GM18951 (cell line): ENCODE results near the gene ARHGAP20.

Experiments used
- POLR2A ChIP-seq: IDR thresholded peaks from 4 replicates; pipeline ENCODE4 v1.6.1; 2011; ENCODE audit warnings: mild to moderate bottlenecking; ENCODE audit not compliant: insufficient read length, insufficient read depth; ENCODE audit errors: extremely low read depth
- in situ Hi-C: fragments of 300-500 bp; cut with MboI; formaldehyde crosslinking; loops from one replicate; pipeline ENCODE4 v1.12.0; 2022; ENCODE audit warnings: low sequenced_read_pairs, mixed read lengths, inconsistent platforms; ENCODE audit not compliant: unreplicated experiment

The ARHGAP20 gene

DNA sequence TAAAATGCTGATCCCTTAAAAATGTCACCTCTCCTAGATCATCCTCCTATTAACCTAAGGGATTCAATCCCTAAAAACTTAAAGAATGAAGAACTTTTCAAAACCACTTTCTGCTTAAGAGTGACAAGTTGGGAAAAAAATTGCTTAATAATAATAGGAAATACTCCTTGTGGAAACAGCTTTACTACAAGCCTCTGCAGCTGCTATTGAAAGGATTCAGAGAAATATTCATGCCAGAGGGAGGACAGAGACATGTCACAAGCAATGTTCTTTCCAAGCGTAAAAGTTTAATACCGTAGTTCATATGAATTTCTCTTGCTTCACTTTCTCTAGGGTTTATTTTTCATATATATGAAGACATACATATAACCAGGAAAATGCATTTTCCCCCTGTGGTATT, 98.2 kb downstream of the ARHGAP20 start:
- in situ Hi-C loops: no loop called here
- TF ChIP-seq POLR2A: no peak

DNA sequence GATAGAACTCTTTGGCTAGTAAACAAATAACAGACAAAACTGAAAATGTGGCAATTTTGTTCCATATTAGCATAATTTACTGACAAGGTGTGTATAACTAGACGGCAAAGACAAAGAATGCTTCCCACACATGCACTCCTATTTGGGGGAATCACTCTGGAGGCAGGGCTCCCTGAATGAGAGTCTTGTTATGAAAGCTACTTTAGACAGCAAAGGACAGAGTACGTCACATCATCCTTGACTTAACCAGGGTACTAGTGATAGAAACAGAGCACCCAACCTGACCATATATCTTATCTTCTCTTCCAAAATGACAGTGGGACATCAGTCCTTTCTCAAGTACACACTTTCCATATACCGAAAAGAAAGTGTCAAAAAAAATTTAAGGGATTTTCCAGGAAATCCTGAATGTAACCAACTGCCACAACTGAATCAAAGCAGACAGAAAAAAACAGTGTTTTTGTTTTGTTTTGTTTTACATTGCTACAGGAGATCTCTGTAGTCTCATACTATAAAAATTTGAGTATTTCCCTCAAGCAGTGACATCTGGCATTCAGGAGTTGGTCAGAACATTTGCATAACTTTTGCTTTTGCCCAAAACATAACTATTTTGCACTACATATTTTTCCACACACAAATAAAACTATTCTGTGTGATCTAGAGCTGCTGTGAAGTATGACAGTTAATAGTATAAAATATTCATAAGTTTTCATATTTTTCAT, 98.9 kb downstream of the ARHGAP20 start:
- no peak for TF ChIP-seq POLR2A
- in situ Hi-C loops: no loop called here

DNA sequence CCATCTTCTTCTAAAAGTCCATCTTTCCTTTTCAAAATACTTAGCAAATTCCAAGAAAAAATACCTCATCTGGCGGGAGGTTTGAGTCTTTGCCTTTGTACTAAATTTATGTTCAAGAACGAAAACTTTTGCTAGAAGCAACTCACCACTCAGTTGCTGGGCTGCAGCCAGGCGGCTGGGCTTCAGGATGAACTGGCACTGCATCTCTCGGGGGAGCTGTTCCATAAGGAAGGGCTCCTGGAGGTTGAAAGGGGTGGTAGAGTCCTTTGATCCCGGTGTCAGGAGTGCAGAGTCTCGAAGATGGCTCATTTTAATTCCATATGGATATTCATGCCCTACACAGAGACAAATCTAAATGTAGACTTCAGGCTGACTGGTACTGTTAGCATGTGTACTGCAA, 105.8 kb downstream of the ARHGAP20 start:
- in situ Hi-C loops: no loop called here

DNA sequence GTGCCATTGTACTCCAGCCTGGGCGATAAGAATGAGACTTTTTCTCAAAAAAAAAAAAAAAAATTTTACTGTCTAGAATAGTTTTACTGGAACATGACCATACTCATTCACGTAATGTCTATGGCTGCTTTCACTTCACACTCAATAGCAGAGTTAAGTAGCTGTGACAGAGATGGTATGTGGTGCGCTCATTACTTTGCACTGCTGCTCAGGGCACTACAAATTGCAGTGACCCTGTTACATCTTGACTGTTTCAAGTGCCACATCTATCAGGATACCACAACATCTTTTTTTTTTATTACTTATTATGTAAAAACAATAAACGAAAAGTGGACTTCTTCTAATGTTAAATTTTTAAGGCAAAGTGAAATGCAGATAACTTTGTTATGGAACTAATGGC, 110.3 kb downstream of the ARHGAP20 start:
- no peak for TF ChIP-seq POLR2A
- in situ Hi-C loops: no loop called here

More for the DNA sequence above, 105.8 kb downstream of the ARHGAP20 start:
- TF ChIP-seq POLR2A: no peak

DNA sequence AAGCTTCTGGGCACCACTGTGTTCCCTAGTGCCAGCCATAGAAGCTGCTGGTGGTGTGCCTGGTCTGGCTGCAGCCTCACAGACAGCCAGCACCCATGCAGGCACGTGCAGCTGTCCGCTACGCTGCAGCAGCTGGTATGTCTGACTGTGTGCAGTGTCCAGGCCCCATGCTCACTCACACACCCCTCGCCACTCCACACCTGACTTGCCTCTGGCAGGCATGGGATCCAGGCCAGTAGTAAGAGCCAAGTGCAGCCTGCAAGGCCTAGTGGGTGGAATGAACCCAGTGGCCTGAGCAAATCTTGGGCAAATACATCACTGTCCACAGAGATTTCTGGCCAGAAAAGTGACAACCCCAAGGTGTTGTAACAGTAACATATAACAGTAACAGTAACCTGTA, 111.9 kb downstream of the ARHGAP20 start:
- in situ Hi-C loops: no loop called here
- TF ChIP-seq POLR2A: no peak

DNA sequence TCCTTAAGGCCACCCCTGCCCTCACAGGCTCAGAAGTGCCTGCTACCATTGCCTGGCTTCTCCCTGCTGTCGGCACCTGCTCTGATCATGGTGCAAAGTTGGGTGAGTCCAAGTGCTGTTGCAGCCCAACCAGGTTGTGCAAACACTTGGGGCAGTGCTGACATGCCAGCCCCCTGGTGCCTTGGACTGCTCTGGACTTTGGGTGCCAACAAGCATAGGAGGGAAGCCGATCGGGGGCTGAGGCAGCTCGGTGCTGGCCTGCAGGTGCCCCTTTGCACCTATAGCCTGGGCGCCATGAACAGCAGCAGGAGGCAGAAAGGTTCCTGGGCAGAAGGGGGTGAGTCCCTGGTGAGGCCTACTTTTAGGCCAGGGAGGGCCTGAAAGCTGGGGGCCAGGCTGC, 113.0 kb downstream of the ARHGAP20 start:
- in situ Hi-C loops: no loop called here
- no peak for TF ChIP-seq POLR2A

DNA sequence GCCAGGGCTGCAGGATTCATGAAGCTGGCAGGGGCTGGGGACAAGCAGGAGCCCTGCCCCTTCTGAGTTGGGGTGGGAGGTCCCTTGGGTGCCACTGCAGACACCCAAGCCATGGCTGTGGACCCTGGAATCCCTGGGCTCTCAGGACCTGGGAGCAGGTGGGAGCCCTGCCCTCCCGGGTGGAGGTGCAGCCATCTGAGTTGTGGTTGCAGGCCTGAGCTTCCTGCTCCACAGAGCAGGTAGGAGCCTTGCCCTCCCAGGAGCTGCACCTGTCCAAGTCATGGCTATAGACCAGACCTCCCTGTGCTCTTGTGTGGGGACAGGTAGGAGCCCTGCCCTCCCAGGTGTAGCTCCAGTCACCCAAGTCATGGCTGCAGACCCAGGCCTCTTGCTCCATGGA, 113.5 kb downstream of the ARHGAP20 start:
- no peak for TF ChIP-seq POLR2A
- in situ Hi-C loops: no loop called here

DNA sequence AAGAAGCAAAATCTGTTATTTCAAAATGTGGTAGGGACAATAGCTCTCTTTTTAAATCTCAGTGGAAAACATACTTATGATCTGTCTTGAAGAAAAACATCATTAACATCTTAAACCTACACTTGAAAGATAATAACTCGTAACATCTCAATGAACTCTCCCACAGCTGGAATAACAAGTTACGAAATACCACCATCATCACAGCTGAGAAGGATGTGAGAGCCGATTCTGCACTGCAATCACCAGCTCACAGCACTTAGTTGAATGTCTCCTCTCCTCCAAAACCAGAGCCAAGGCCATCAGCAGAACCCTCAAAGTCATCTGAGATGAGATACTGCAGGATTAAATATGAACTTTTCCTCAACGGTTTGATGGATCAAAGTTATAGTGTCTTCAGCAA, 124.3 kb downstream of the ARHGAP20 start:
- TF ChIP-seq POLR2A: no peak
- in situ Hi-C loops: no loop called here

DNA sequence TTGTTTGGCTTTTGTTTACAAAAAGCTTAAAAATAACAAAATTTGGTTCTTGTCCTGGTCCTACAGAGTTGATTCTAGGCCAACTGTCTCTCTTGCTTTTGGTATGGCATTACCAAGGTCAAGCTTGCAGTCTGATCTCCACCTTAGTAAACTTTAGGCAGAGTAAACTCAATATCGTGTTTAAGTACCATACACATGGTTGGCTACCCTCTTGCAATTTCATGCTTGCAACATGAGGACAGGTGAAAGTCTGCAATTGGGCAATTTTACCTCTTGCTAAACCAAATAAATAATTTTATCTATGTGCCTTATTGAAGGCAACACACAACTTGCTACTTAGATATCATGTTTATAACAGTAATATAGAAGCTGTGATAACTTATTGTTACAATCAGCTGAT, 125.1 kb downstream of the ARHGAP20 start:
- in situ Hi-C loops: no loop called here
- TF ChIP-seq POLR2A: no peak

DNA sequence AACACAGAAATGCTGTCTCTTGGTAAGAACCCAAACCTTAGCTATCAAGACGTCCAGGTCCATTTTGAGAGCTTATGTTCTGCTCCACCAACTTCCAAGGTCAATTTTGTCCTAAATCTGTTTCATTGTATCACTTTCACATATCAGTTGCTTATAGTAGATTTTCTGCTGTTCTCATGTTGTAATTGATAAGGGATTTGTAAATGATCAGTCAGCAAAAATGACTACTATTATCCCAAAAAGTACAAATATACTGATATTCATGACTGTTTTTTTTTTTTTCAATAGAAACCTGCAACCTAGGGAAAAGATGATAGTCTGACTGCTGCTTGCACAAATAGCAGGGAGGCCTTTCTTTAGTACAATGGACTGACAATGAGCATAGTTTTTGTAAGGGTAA, 128.1 kb downstream of the ARHGAP20 start:
- no peak for TF ChIP-seq POLR2A

DNA sequence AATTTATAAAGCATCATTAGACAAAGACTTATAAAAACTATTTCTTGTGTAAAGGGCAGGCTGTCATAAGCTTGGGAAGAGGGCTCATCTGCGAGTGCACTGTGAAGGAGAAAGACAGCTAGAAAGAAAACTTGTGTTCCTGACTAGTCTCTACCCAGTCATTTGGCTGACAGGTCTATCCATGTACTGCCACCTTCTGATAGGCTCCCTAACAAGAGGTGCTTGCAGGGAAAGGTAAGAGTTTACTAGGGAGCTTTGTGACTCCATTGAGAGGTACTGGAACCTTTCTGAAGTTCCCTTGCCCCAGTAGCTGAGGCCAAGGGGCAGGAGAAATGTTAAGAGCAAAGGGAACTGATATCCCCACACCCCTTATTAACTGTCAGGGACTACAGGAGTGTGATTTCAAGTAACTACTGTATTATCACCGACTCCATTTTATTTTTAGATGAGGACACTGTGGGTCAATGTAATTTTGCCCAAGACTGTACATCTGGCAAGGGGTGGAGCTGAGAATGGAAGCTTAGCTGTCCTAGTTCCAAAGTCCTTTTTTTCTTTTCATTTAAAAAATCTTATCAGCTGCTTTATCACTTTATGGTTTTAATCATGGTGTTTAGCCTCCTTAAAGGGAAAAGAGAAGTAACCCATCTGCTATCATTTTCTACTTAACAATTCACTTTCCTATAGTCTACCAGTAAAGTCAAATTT, 129.4 kb downstream of the ARHGAP20 start:
- in situ Hi-C loops: no loop called here
- TF ChIP-seq POLR2A: no peak

More for the DNA sequence above, 128.1 kb downstream of the ARHGAP20 start:
- in situ Hi-C loops: no loop called here

DNA sequence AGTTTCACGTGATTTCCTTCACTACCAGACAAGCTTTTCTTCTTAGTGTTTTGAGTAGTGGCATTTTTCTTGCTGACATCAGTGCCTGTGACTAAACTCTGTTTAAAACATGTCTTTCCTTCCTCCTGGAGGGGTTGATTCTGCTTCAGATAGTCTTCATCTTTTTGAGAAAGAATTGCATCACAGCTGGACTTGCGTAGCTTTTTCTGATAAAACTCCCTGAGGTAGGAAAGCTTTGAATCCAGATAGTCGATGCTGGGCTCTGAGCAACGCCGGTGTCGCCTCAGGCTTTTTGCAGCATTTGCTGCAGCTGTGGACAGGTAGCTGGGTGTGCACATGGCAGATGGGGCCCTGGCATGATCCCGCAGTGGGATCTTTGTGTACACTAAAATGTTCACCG, 131.7 kb downstream of the ARHGAP20 start:
- in situ Hi-C loops: no loop called here
- TF ChIP-seq POLR2A: no peak

DNA sequence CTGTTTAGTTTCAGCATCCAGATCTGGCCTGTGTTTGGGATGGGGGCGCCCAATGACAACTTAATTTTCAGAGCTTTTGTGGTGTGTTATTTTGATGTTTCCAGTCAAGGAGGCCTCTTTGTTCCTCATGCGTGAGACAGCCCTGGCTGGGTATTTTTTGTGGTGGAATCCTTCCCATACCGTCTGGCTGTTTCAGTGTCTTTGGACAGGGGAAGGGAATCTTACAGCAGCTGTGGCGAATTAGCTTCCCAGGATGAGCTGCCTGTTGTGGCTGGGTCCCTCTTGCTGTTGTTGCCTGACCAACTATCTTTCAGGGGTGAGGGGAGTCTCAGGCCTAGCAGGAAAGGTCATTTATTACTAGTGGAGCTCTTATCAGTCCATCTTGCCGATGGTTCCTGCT, 138.8 kb downstream of the ARHGAP20 start:
- in situ Hi-C loops: no loop called here

DNA sequence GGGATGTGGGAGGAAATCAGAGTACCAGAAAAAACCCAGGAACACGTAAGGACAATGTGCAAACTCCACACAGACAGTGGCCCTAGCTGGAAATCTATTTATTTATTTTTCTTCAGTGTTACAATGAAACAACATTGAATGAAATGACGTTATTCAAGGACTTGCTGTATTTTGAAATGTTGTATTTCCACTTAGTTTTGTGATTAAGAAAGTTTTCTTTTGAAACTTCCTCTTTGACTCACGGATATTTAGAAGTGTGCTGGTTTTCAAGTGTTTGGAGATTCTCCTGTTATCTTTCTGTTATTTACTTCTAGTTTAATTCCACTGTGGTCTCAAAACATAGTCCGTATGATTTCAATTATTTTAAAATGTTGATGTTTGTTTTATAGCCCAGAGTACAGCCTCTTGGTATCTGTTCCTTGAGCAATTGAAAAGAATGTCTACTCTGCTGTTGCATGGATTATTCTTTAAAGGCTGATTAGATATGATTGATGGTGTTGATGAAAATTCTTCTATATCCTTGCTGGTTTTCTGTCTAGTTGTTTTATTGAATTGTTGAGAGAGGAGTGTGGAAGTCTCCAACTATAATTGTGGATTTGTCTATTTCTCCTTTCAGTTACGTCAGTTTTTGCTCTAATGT, 141.0 kb downstream of the ARHGAP20 start:
- in situ Hi-C loops: no loop called here
- TF ChIP-seq POLR2A: no peak

More for the DNA sequence above, 138.8 kb downstream of the ARHGAP20 start:
- no peak for TF ChIP-seq POLR2A
